RWPE1 (cell line): ENCODE data around the gene ZNF506.
"Not testable (repeated sequence)": the region's sequence is repeated elsewhere in the genome, so short reads cannot be mapped to it uniquely, and the experiment has no call there.

Source experiments
- CTCF ChIA-PET: fragments of 350-600 bp; sonication (Branson Sonifier 250); formaldehyde crosslinking; extraction: SDS; loops from one replicate; lab custom pipeline; 2021; lab: Yijun Ruan, JAX
- POLR2A ChIA-PET: fragments of 400-600 bp; formaldehyde crosslinking; extraction: SDS; loops from one replicate; lab custom pipeline; 2020; ENCODE audit warnings: antibody characterized with exemption; ENCODE audit not compliant: low non-redundant PET; lab: Yijun Ruan, JAX
- DNase-seq: peaks from one replicate; pipeline ENCODE4 v3.0.0; 2012; ENCODE audit warnings: low spot score
- H3K27ac ChIP-seq: fragments of 450-650 bp; 2 replicates; pipeline ENCODE4 v1.5.1; 2017
- CTCF ChIP-seq: fragments of 450-650 bp; conservative IDR thresholded peaks from 2 replicates; pipeline ENCODE4 v1.5.1; 2017; ENCODE audit warnings: low read depth, mild to moderate bottlenecking

The ZNF506 gene

GRCh38 chr19:19817357-19817756 lies 4.2 kb downstream of the ZNF506 start:
- H3K27ac ChIP-seq, result no peak overlapping the region
- DNase-seq, result no peak
- no peak for TF ChIP-seq CTCF
- ChIA-PET CTCF (no interaction called here), POLR2A (no interaction called here)

GRCh38 chr19:19816679-19817078 lies 4.9 kb downstream of the ZNF506 start:
- CTCF ChIA-PET, result interaction anchor here (0.6 kb wide), 1 partner anchor 1697 kb away, joined by 3 read pairs; no protein-coding TSS in a partner anchor
- TF ChIP-seq CTCF, result no peak
- H3K27ac ChIP-seq, result no peak overlapping the region

DNA sequence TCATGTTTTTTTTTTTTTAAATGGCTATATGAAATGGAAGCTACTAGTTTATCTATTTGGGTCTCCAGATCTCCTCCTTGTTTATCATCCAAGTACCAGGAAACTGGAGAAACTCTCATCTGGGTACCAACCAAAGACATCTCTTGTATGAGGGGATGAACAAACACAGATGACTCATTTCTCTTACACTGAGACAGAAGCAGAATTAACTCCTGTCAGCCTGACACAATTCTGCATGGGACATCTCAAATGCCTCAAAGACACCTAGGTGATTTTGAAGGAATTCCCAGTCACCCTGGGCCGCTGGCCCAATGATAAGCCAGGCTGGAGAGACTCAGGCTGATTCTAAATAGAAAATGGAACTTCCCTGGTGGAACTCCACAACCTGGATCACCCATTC lies 9.6 kb downstream of the ZNF506 start:
- H3K27ac ChIP-seq, POLR2A ChIA-PET, CTCF ChIA-PET, DNase-seq: not testable (repeated sequence)

More at GRCh38 chr19:19816679-19817078, 4.9 kb downstream of the ZNF506 start:
- no peak for DNase-seq
- POLR2A ChIA-PET, result no interaction called here

- POLR2A ChIA-PET, result no interaction called here
- CTCF ChIA-PET, result no interaction called here
- DNase-seq, result no peak
- TF ChIP-seq CTCF, result no peak
- no peak overlapping the region for H3K27ac ChIP-seq
Observed at GRCh38 chr19:19805480-19805879, 16.1 kb downstream of the ZNF506 start.

- DNase-seq, result no peak
- H3K27ac ChIP-seq, result no peak overlapping the region
- CTCF ChIA-PET, result interaction anchor here (0.6 kb wide), 1 partner anchor 33 kb away, joined by 4 read pairs; no protein-coding TSS in a partner anchor
- POLR2A ChIA-PET, result no interaction called here
- TF ChIP-seq CTCF, result no peak
Observed at GRCh38 chr19:19788015-19788414, 33.5 kb downstream of the ZNF506 start.

GRCh38 chr19:19785476-19785875 lies 36.1 kb downstream of the ZNF506 start:
- H3K27ac ChIP-seq, CTCF ChIA-PET, DNase-seq, POLR2A ChIA-PET: not testable (repeated sequence)

GRCh38 chr19:19782783-19783182 lies 38.8 kb downstream of the ZNF506 start:
- ChIA-PET CTCF (no interaction called here), POLR2A (no interaction called here)
- DNase-seq, result no peak
- TF ChIP-seq CTCF, result no peak
- H3K27ac ChIP-seq, result no peak overlapping the region

DNA sequence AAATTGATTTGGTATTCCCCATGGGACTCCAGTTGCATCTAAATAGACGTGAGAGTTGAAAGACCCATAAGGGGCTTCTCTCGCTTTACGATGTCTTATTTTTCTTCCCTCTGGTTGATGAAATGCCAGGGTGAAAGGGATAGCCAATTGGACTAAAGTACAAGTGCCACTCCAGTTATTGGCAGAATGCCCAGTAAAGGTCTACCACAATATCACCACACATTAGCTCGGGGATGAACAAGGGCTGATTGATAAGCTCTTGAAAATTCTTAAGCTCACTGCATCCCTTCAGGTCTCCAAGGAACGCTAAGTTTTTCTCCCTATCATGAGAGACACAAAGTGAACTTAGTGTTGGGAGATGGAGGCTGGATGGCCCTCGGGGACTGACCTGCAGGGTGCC lies 39.8 kb downstream of the ZNF506 start:
- POLR2A ChIA-PET, H3K27ac ChIP-seq, CTCF ChIA-PET, DNase-seq: not testable (repeated sequence)
